ENCODE data around the gene PTGIS.
"Not testable (repeated sequence)": the region's sequence is repeated elsewhere in the genome, so short reads cannot be mapped to it uniquely, and the experiment has no call there.

PTGIS gene

DNA sequence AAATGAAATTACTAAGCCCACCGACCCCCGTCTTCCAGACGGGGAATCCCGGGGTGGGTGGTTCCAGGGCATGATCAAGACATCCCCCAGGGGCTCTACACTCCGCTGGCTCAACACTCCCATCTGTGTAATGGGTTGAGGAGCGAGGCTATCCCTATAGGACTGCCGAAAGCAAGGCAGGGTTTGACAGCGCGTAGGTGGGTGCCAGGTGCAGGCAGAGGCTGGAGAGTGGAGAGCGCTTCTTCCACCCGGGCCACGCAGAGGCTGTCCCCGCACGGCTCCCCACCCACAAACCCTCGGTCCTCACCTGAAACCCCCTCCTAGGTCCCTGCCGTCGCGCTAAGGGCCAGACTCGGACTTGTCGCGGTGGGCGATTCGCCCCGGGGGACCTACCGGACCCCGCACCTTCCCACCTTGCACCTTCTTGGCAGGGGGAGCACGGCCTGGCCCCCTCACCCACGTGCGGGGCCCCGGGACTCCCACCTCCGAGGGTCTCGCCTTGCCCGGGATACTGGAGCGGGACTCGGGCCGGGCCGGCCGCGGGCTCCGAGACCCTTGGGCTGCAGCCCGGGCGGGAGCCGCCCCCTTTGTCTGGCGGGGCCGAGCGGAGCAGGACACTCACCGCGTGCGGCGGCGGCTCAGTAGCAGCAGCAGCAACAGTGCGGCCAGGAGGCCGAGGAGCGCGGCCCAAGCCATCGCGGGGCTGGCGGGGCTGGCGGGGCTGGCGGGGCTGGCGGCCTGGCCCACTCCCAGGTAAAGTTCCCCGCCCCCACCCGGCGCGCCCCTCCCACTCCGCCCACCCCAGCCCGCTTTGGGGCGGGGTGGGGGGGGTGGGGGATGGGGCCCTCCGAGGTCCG is at the start of gene PTGIS:
PTGIS (minus strand) TSS at position 717 of the 857 bp plus-strand sequence; CDS start at position 696, 21 bp downstream.
- DNase-seq = no peak

DNA sequence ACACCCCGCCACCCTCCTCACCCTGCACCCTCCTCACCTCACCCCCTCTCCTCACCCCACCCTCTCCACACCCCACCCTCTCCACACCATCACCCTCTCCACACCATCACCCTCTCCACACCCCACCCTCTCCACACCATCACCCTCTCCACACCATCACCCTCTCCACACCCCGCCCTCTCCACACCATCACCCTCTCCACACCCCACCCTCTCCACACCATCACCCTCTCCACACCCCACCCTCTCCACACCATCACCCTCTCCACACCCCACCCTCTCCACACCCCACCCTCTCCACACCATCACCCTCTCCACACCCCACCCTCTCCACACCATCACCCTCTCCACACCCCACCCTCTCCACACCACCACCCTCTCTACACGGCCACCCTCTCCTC is 49.5 kb upstream of the PTGIS start:
- DNase-seq = not testable (repeated sequence)

DNA sequence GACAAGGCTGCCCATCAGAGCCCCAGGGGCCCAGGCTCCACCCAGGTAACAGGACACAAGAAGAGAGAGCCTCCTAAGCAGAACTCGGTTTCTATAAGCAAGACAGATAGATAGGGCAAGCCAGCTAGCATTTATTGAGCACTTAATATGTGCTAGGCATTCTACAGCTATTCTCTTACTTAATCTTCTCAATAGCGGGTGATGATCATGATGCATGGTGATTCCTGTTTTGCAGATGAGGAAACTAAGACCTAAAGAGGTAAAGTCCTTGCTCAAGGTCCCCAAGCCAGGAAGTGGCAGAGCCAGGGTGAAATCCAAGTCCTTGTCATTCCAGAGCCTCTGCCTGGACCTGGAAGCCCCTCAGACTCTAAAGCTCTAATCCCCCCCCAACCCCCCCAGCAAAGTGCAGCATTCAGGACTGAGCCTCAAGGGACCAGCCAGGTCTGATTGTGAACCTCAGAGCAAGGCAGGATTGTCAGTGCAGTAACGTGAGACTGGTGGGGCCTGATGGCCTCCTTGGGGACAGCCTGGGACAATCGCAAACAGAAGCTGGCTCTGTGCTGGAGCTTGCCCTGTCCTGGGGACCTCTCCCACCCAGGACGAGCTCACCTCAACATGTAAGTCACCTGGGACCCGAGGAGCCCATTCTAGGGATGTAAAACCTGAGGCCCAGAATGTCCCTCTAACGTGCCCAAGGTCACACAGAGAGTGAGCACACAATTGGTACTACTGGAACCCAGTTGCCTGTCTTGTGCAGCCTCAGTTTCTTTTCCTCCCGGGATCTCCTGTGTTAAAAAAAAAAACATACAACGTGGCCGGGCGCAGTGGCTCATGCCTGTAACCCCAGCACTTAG is 48.4 kb upstream of the PTGIS start:
- DNase-seq = no peak

DNA sequence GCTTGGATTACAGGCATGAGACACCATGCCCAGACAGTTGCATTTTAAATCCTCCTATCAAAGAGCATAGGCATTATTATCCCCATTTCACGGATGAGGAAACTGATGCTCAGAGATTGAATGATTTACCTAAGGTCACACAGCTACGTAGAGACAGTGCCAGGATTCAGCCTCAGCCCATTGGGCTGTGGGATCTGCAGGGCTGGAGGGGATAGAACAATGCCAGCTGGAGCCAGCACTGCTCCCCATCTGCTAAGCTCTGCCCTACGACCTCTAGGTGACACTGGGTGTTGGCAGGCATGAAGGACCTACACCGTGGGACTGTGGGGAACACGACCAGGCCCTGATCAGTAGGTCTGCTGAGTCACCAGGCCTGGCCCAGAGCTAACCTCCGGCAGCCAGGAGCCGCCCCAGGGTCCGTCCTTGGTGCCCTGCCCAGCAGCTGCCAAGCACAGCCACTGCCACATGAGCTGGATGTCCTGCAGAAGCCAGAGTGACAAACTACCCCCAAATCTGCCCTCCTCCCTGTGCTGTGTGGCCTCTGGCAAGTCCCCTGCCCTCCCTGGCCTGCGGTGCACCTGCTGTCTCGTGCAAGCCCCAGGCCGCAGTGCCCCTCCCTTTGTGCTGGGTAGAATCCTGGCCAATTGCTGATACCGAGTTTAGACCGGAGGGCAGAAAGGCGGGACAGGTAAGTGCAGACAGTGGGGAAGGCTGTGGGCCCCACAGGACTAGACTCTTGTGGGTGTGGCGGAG is 47.6 kb upstream of the PTGIS start:
- no peak for DNase-seq

DNA sequence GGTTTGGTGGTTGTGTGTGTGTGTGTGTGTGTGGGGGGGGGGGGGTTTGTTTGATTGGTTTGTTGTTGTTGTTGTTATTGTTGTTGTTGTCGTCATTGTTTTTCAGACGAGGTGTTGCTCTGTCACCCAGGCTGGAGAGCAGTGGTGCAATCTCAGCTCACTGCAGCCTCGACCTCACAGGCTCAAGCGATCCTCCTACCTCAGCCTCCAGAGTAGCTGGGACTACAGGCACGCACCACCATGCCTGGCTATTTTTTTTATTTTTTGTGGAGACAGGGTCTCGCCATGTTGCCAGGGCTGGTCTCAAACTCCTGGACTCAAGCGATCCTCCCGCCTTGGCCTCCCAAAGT is 47.1 kb upstream of the PTGIS start:
- not testable (repeated sequence) for DNase-seq

DNA sequence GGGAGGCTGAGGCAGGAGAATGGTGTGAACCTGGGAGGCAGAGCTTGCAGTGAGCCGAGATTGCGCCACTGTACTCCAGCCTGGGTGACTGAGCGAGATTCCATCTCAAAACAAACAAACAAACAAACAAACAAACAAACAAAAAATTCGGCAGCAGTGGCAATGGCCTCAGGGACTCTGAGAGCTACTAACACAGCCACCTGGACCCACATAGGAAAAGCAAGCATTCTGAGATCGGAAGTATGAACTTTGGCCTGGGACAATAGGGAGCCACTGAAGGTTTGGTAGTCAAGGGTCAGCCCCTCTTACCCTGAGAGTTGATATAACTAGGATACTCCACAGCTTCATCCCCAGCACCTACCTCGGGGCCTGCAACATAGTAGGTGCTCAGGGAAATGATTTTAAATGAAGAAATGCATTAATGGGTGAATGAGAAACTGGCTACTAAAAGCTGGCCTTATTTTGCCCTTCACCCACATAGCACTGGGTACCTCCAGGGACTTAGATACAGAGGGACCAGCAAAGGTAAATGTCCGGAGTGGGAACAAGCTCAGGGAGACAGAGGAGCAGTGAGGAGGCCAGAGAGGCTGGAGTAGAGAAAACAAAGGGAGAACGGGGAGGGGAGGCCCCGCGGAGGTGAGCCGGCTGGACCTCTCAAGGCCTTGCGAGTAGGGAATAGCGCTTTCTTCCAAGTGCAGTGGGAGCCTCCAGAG is 46.6 kb upstream of the PTGIS start:
- no peak for DNase-seq

DNA sequence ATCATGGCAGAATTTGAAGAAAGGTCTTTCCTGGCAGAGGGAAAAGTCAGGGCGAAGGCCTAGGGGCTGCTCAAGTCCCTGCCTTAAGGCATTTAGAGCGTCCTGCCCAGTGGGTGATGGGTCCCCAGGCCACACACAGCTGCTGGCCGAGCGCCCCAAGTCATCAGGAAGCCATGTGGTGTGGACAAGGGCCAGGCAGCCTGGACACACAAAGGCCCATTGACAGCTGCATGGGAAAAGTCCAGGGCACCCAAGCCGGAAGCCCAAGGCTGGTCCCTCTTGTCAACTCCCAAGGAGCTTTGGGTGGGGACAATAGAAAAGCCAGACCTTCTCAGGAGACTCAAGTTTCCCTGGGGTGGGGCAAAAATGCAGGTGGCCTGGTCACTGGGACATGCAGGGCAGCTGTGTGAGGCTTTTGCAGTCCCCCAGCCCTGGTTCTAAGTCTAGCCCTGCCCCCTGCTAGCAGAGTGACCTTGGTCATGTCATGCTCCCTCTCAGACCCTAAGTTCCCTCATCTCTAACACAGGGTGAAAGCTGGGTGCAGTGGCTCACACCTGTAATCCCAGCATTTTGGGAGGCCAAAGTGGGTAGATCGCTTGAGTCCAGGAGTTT is 44.3 kb upstream of the PTGIS start:
- DNase-seq = no peak

DNA sequence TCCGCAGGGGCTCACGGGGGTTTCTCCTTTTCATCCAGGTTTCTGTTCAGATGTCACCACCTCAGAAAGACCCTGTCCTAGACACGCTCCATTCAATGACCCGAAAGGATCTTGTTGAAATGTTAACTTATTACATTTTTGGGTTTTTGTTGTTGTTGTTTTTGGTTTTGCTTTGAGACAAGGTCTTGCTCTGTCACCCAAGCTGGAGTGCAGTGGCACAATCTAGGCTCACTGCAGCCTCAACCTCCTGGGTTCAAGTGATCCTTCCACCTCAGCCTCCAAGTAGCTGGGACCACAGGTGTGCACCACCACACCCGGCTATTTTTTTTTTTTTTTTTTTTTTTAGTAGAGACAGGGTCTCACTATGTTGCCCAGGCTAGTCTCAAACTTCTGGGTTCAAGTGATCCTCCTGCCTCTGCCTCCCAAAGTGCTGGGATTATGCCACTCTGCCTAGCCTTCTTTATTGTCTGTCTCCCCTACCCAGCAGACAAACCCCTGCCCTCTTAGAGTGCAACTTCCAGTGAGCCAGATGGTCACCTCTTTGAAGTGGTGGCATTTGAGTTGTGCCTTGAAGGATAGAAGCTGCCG is 43.7 kb upstream of the PTGIS start:
- DNase-seq = not testable (repeated sequence)

DNA sequence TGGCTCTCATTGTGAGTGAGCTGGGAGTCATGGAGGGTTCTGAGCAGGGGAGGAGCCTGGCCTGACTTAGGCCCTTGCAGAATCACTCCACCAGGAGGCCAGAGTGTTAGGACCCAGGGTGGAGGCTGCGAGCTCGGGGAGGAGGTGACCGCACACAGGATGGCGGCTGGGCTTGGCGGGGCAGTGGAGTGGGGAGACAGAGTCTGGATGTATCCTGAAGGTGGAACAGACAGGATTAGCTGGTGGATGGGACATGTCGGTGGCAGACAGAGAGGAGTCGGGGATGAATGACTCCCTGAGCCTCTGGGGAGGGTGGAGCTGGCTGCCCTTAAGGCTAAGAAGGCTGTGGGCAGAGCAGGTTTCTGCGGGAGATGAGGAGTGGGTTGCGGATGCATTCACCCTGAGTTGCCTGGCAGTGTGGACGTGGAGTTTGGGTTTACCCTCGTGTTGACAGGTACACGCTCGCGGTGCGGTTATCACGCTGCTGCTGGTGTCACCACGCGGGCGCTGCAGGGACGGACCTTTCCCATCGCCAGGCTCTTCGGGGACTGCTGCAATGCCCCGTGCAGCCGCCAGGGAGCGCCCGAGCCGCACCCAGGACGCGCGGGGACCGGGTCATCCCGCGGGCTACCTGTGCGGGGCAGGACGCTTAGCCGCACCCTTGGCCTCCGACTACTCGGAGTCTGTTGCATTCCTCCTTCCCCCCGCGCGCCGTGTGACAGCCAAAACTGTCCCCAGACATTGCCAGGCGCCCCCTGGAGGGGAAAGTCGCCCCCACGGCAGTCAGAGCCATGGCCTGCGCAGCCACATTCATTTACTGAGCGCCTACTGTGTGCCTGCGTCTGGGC is 43.0 kb upstream of the PTGIS start:
- peak; percentile 74 for DNase-seq

DNA sequence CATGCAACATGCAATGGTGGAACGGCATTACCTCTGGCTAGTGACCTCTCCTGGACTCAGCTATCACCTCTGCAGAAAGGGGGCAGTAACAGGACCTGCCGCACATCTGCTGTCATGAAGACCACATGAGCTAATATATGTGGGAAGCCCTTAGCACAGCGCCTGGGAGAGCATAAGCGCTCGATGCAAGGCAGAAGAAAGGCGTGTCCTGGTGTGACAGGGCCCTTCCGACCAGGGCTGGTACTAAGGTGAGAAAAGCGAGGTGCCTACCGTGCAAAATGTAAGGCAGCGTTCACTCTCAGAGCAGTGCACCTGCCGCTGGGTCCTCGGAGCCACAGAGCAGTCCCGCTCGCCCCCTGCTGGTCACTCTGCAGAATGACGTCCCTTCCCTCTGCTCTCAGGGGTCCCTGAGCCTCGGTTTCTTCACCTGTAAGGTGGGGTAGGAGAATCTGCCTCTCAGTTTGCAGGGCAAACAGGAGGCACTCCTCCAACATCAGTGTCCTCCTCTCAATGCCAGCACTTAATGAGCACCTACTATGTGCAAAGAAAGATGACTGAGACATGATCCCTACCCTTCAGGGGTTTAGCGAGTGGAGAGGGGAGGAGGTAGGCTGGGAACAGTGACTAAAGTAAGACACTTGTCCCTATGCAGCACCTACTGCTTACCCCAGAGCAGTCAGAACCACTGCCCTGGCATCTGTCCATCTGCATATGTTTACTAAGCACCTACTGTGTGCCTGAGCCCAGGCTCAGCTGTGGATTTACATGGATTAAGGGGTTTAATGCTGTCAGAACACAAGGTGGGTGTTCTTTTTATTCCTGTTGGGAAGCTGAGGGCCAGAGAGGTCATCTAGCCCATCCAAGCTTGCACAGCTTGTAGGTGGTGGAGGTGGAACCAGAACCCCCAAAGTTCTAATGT is 41.1 kb upstream of the PTGIS start:
- DNase-seq = peak; percentile 59

DNA sequence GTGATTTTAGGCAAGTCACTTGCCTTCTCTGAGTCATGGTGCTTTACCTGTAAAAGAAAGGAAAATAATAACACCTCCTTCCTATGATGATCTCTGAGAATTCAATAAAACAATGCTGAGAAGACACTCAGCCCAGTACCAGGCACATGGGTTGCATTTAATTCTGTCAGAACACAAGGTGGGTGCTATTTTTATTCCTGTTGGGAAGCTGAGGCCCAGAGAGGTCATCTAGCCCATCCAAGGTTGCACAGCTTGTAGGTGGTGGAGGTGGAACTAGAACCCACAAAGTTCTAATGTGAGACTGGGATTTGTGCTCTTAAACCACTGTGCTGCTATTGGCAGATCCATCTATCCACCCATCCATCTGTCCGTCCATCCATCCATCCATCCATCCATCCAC is 39.6 kb upstream of the PTGIS start:
- DNase-seq = no peak

DNA sequence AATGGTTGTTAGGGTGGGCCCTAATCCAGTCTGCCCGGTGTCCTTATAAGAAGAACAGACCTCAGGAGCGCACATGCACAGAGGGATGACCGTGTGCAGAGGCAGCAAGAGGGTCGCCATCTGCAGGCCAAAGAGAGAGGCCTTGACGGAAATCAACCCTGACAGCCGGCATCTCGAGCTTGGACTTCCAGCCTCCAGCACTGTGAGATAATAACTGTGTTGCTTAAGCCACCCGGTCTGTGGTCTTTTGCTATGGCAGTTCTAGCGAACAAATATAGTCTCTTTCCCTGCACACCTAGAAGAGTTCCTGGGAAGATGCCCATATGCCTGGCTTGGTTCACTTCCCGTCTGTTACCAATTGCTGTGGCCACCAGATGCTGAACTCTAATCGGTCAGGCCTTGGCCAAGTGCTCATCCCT is 35.3 kb upstream of the PTGIS start:
- no peak for DNase-seq

DNA sequence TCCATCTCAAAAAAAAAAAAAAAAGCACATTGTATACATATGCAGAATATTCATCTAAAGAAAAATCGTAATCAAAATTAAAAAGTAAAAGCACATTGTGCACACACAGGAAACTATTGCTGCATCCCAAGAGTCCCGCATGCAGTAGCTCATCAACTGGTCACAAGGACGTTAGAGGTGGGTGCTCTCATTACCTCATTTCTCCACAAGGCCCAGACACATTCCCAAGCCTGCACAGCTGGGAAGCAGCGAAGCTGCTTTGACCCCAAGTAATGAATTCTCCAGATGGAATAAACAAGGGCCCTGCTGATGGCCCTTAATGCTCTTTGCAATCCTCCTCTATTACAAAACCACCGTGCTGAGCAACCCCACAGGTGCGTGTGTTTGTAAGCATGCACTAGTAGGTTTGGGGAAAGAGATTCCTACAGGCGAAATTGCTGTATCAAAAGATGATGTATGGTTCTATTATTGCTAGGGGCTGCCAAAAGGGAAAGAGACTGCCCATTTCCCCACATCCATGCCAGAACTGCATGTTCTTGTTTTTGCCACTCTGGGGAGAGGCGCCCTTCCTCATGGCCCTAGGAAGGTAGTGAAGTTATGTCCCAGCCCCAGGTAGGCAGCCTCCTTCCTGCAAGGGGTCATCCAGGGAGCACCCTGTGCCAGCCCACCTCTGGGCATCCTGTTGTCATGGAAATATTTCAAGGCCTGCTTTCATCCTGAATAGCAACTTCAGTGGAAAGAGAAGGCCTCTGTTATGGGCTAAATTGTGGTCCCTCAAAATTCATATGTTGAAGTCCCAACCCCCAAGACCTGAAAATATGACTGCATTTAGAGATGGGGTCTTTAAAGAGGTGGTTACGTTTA is 34.6 kb upstream of the PTGIS start:
- DNase-seq = no peak

DNA sequence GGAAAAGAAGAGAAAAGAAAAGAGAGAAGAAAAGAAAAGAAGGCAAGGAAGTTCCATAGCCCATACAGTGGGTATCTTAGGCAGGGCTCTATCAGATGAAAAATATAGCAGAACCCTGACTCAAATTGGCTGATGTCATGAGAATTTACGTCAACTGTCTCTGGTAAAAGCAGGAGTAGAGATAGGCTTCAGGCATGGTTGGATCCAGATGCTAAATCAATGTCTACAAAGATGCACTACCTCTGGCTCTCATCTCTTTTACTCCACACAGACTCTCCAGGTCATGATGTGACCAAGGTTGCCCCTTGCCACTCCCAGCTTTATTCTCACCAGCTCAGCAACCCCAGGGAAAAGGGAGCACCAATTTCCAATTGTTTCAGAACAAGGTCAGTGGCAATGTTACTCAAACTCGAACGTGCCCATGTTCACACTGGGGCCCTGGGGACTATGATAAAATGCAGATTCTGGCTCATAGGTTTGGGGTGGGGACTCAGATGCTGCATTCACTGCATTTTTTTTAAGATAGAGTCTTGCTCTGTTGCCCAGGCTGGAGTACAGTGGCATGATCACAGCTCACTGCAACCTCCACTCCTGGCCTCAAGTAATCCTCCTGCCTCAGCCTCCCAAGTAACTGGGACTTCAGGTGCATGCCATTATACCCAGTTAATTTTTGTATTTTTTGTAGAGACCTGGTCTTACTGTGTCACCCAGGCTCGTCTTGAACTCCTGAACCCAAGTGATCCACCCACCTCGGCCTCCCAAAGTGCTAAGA is 33.4 kb upstream of the PTGIS start:
- DNase-seq = no peak

DNA sequence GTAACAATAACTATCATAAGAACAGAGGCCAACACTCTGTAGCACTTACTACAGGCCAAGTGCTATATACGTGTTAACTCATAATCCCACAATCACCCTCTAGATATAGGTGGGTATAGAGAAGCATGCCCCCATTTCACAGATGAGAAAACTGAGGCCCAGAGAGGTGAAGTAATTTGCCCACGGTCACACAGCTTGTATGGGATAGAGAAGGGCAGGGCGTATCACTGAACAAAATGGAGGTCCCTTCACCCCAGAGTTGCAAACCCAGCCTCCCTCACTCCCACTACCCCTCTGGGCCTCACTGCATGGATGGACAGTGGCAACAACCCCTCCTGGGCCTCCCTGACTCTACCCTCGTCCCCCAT is 31.8 kb upstream of the PTGIS start:
- no peak for DNase-seq

DNA sequence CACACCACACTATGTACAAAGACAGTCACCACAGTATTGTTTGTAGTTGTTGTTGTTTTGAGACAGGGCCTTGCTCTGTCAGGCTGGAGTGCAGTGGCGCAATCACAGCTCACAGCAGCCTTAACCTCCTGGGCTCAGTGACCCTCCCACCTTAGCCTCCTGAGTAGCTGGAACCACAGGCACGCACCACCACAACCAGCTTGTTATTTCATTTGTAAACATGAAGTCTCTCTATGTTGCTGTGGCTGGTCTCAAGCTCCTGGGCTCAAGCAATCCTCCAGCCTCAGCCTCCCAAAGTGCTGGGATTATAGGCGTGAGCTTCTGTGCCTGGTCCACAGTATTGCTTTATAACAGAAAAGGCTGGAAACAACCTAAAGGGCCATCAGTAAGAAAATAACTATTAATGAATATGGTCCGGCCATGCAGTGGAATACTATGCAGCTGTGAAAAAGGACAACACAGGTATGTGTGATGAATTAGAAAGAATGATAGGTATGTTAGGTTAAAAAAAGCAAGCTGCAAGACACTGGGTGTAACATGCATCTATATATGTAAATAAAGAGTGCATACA is 30.0 kb upstream of the PTGIS start:
- no peak for DNase-seq

DNA sequence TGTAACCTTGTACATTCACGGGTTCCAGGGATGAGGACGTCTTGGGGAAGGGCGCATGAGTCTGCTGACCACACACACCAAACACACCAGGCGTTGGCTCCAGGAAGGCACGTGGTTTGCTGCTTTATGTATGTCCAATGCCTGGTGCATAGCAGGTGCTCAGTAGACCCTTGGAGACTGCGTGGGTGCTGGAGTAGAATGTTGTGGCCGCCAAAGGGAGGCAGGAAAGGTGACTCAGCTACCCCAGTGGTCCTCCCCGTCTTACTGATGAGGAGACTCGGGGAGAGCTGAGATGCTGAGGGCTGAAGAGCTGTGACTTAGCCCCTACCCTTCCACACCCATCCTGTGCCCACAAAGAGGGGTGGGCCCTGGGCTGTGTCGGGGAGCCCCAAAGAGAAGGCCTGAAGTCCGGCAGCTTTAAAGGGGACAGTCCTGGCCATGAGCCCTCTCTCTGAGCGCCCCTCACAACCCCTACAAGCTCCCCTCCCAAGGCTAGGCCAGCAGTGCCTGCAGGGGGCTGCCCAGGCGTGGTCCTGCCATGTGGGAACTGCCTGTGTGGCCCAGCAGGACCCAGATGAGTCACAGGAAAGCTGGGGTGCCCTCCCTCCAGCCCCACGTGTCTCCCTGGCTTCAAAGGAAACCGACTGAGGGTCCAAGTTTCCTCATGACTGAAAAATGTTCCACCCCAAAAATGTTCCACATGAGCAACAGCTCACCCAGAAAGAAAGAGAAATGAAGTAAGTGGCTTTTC is 28.0 kb upstream of the PTGIS start:
- DNase-seq = no peak

Measured in CD4-positive, alpha-beta T cell treated with Interferon gamma for 1 hour (primary cell).